ENCODE data around the gene TMEM179.

The TMEM179 gene

GRCh38 chr14:104602933-104603325 is 1.6 kb downstream of the TMEM179 start:
- H3K79me2 ChIP-seq (ENCODE audit: low read length), result no peaks in the 10 kb centered on the region
- no peak overlapping the region for H3K27ac ChIP-seq (ENCODE audit: low read length)
- no peaks in the 10 kb centered on the region for H3K9me3 ChIP-seq (ENCODE audit: insufficient read depth, low read length)
- no peaks in the 10 kb centered on the region for H3K36me3 ChIP-seq (replicated peaks; ENCODE audit: low read depth, low read length)
- no peak for TF ChIP-seq CTCF (IDR thresholded peaks at IDR 0.05; ENCODE audit: low read depth, low read length)
- no peak for TF ChIP-seq EZH2phosphoT487 (IDR thresholded peaks at IDR 0.05; ENCODE audit: low read depth)
- no peak overlapping the region for H3K9ac ChIP-seq (ENCODE audit: low read length)
- H2AFZ ChIP-seq (ENCODE audit: low read depth, low read length), result no peak overlapping the region
- H3K27me3 ChIP-seq (ENCODE audit: low read depth, low read length), result no peaks in the 10 kb centered on the region; the same call in 1 of the 2 replicates
- no peak overlapping the region for H3K4me2 ChIP-seq (ENCODE audit: low read length)
- H3K4me1 ChIP-seq (ENCODE audit: low read length), result peaks cover 5% of the 10 kb centered on the region; the same call in 1 of the 2 replicates
- no peaks in the 10 kb centered on the region for H4K20me1 ChIP-seq (ENCODE audit: insufficient read depth, low read length)
- H3K4me3 ChIP-seq (ENCODE audit: low read length), result no peak overlapping the region

GRCh38 chr14:104602315-104602932 is 2.1 kb downstream of the TMEM179 start:
- TF ChIP-seq EZH2phosphoT487 (IDR thresholded peaks at IDR 0.05; ENCODE audit: low read depth) (no peak), CTCF (IDR thresholded peaks at IDR 0.05; ENCODE audit: low read depth, low read length) (no peak)

GRCh38 chr14:104601786-104602185 is 2.8 kb downstream of the TMEM179 start:
- no peaks in the 10 kb centered on the region for H3K27me3 ChIP-seq (ENCODE audit: low read depth, low read length)
- no peaks in the 10 kb centered on the region for H3K9me3 ChIP-seq (ENCODE audit: insufficient read depth, low read length)
- no peaks in the 10 kb centered on the region for H3K79me2 ChIP-seq (ENCODE audit: low read length)
- no peaks in the 10 kb centered on the region for H3K36me3 ChIP-seq (replicated peaks; ENCODE audit: low read depth, low read length)
- H3K4me1 ChIP-seq (ENCODE audit: low read length), result no peaks in the 10 kb centered on the region
- no peak overlapping the region for H3K9ac ChIP-seq (ENCODE audit: low read length)
- no peak overlapping the region for H2AFZ ChIP-seq (ENCODE audit: low read depth, low read length)
- H3K27ac ChIP-seq (ENCODE audit: low read length), result no peak overlapping the region
- no peak for TF ChIP-seq EZH2phosphoT487 (IDR thresholded peaks at IDR 0.05; ENCODE audit: low read depth)
- no peaks in the 10 kb centered on the region for H4K20me1 ChIP-seq (ENCODE audit: insufficient read depth, low read length)
- H3K4me3 ChIP-seq (ENCODE audit: low read length), result no peak overlapping the region
- no peak overlapping the region for H3K4me2 ChIP-seq (ENCODE audit: low read length)

More at GRCh38 chr14:104602315-104602932, 2.1 kb downstream of the TMEM179 start:
- Histone ChIP-seq H2AFZ (ENCODE audit: low read depth, low read length) (no peak overlapping the region), H3K36me3 (replicated peaks; ENCODE audit: low read depth, low read length) (no peaks in the 10 kb centered on the region), H3K27me3 (ENCODE audit: low read depth, low read length) (no peaks in the 10 kb centered on the region; the same call in 1 of the 2 replicates), H3K4me2 (ENCODE audit: low read length) (no peak overlapping the region), H3K4me3 (ENCODE audit: low read length) (no peak overlapping the region), H3K9ac (ENCODE audit: low read length) (no peak overlapping the region), H3K4me1 (ENCODE audit: low read length) (peaks cover 2% of the 10 kb centered on the region; the same call in 1 of the 2 replicates), H3K9me3 (ENCODE audit: insufficient read depth, low read length) (no peaks in the 10 kb centered on the region), H4K20me1 (ENCODE audit: insufficient read depth, low read length) (no peaks in the 10 kb centered on the region), H3K79me2 (ENCODE audit: low read length) (no peaks in the 10 kb centered on the region), H3K27ac (ENCODE audit: low read length) (no peak overlapping the region)

GRCh38 chr14:104600805-104601204 is 3.8 kb downstream of the TMEM179 start:
- Histone ChIP-seq H2AFZ (ENCODE audit: low read depth, low read length) (no peak overlapping the region), H3K4me1 (ENCODE audit: low read length) (no peaks in the 10 kb centered on the region), H3K27me3 (ENCODE audit: low read depth, low read length) (no peaks in the 10 kb centered on the region), H3K9me3 (ENCODE audit: insufficient read depth, low read length) (no peaks in the 10 kb centered on the region), H3K9ac (ENCODE audit: low read length) (no peak overlapping the region), H3K79me2 (ENCODE audit: low read length) (no peaks in the 10 kb centered on the region), H3K36me3 (replicated peaks; ENCODE audit: low read depth, low read length) (no peaks in the 10 kb centered on the region), H3K4me3 (ENCODE audit: low read length) (no peak overlapping the region), H3K27ac (ENCODE audit: low read length) (no peak overlapping the region), H3K4me2 (ENCODE audit: low read length) (no peak overlapping the region), H4K20me1 (ENCODE audit: insufficient read depth, low read length) (no peaks in the 10 kb centered on the region)
- TF ChIP-seq CTCF (IDR thresholded peaks at IDR 0.05; ENCODE audit: low read depth, low read length) (no peak), EZH2phosphoT487 (IDR thresholded peaks at IDR 0.05; ENCODE audit: low read depth) (no peak)
